ENCODE data around the gene NSL1.
A peak's percentile ranks its signal among the peaks of the same experiment; 100 is the strongest.

The NSL1 gene

DNA sequence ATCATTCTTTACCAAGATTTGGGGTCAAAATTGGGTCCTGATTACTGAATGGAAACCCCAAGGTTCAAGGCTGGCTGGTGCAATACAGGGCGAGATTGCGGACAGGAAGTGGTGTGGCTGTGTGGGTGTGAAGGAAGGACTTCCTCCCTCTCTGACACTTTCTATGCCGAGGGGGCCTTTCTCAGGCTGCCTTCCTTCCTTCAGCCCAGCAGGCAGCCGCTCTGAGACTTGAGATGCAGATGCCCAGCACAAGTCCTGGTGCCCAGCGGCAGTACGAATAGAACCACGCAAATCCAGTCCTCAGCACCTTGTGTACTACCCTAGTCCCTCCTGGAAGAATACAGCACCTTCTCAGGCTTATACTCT is 108.2 kb downstream of the NSL1 start:
- no peak for DNase-seq

DNA sequence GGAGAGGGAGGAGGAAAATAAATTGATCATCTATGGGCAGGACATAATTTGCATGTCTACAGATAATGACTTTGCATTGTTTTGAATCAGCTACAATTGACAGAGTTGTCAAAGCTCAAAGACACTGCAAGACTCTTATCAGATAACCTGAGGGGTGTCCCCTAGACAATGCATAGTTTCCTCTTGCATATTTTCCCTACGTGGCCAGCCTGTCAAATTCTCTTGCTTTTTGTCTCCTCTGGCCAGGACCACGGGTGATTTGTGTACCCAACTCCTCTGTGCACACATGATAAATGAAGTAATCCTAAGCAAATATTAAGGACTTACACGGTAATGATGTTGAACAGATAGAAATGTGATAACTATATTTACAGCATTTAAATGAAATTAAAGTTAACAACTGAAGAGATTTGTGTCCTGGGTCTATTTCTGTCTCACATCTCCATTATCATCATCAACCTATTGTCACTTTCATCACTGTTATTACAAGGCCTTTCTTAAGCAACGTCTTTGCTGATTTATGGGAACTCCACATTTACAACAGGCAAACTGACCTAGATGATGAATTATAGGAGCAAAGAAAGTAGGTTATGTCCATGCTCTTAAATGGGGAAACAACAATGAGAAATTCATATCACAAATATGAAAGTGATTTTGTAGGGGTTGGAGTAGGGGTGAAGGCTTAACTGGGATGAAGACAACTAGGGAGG is 110.7 kb downstream of the NSL1 start:
- peak; percentile 88 for DNase-seq

DNA sequence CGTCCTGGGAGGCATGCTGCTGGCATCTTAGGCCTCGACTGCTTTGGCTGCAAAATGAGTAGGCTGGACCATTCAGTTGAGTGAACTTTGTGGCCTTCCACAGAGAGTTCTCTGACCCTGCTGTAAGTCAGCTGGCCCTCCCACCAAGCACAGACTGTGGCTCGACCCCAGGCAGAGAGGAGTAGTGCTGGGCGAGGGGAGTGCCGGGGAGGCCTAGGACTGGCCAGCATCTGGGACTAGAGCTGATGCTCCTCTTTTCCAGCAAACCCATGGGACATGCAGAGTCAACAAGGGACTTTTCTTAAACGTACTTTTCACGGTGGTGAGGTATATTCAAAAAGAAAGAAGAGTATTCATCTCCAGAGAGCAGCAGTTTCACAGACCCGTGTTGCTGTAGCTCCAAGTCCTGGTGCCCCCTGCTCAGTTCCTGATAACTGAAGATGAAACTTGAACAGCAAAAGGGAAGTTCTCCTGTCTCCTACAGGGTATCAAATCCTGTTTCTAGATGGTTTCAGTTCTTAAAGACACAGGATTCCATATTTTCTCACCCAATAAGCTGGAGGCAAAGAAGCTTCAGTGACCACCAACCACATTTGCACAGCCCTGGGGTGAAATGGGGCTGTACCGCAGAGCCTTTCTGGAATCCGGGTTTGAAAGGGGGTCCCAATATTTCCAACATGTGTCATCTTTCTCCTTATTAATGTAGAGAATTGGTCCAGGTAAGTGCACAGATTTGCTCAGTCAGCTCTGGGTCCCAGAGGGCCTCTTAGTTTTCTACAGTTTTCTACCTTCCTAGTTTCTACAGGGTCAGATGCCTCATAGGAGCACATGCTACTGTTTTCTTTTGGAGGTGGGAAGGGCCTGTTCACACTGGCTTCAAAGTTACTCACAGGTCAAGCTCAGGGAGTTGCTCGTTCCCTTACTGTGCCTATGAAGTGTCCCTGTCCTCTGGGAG is 112.8 kb downstream of the NSL1 start:
- DNase-seq: no peak

DNA sequence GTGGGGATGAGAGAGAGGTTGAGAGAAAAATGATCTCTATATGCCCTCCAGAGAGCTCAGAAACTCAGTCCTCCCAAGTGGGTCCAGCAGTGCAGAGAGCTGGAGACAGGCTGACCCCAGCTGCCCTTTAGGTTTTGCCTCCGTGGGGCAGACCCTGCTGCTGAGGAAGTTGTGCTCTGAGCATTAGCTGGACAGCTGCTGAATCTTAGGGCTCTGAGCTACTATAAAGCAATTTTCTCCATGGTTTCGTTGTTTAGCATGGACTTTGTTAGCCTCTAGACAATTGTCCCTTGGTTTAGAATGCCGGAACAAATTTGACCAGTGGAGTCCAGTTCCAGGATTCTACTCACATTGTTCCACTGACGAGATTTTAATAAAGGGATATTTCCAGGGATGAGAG is 114.0 kb downstream of the NSL1 start:
- DNase-seq: no peak

DNA sequence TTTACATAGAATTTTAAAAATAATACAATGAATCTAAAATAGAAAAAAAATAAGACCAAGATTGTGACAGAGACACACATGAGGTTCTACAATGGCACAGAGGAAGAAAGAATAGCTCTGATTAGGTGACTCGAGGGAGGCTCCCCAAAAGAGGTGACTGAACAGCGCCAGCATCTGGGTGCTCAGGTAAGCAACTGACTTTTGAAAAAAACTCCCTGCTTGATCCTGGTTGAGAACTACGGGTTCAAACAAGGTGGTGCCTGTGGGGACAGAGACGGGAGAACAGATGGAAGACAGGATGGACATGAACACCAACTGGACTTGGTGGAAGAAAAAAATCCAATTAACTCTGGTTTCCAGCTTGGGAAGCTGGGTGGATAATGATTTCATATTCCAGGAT is 114.4 kb downstream of the NSL1 start:
- DNase-seq: no peak

All from NCI-H146 (cell line).